SKM-1 treated with dmso at 0.1 percent for 144 hours (cell line): Measurements from ENCODE around the gene EXOC7.
A peak's percentile ranks its signal among the peaks of the same experiment; 100 is the strongest.

Experiments
- DNase-seq: peaks from one replicate; lab custom pipeline; 2025; ENCODE audit not compliant: unreplicated experiment; lab: John Stamatoyannopoulos, UW

Gene EXOC7

GRCh38 chr17:76121932-76122430 is 18.4 kb upstream of the EXOC7 start:
- DNase-seq, result no peak

GRCh38 chr17:76120658-76121008 is 17.0 kb upstream of the EXOC7 start:
- DNase-seq, result no peak

- no peak for DNase-seq
Observed at GRCh38 chr17:76119409-76120371, 16.1 kb upstream of the EXOC7 start.

- DNase-seq, result no peak
Observed at GRCh38 chr17:76115138-76115754, 11.7 kb upstream of the EXOC7 start.

GRCh38 chr17:76111956-76112355 is 8.4 kb upstream of the EXOC7 start:
- no peak for DNase-seq

GRCh38 chr17:76107509-76107908 is 3.9 kb upstream of the EXOC7 start:
- DNase-seq, result no peak

GRCh38 chr17:76106703-76107102 is 3.1 kb upstream of the EXOC7 start:
- DNase-seq, result peak; percentile 17

GRCh38 chr17:76104896-76105231 is 1.3 kb upstream of the EXOC7 start:
- DNase-seq, result no peak

GRCh38 chr17:76104140-76104895 is 731 bp upstream of the EXOC7 start:
- no peak for DNase-seq

- no peak for DNase-seq
Observed at GRCh38 chr17:76102944-76103273, 678 bp downstream of the EXOC7 start.

GRCh38 chr17:76097716-76098295 is 5.8 kb downstream of the EXOC7 start:
- no peak for DNase-seq

GRCh38 chr17:76095943-76096342 is 7.6 kb downstream of the EXOC7 start:
- no peak for DNase-seq

GRCh38 chr17:76094046-76094445 is 9.5 kb downstream of the EXOC7 start:
- no peak for DNase-seq

GRCh38 chr17:76092526-76093413 is 10.8 kb downstream of the EXOC7 start:
- DNase-seq, result no peak

- no peak for DNase-seq
Observed at GRCh38 chr17:76091526-76092286, 11.9 kb downstream of the EXOC7 start.

GRCh38 chr17:76090517-76091129 is 13.0 kb downstream of the EXOC7 start:
- DNase-seq, result no peak

GRCh38 chr17:76089680-76090516 is 13.7 kb downstream of the EXOC7 start:
- DNase-seq, result no peak

- no peak for DNase-seq
Observed at GRCh38 chr17:76088868-76089576, 14.6 kb downstream of the EXOC7 start.
